TTC549 (cell line): Measurements from ENCODE around the gene HCN1.

Experiments
- FAIRE-seq: peaks from 2 replicates; lab custom pipeline; 2012; peaks lifted over from hg19 to GRCh38; lab: Jason Lieb, UNC

The HCN1 gene

GRCh38 chr5:45696206-45696836 lies at the start of gene HCN1:
HCN1 (minus strand) TSS chr5:45696380.
- no peak for FAIRE-seq

GRCh38 chr5:45741110-45741509 lies 44.9 kb upstream of the HCN1 start:
- no peak for FAIRE-seq

- FAIRE-seq = no peak
These were observed 41.0 kb upstream of the HCN1 start for GRCh38 chr5:45737153-45737552.

DNA sequence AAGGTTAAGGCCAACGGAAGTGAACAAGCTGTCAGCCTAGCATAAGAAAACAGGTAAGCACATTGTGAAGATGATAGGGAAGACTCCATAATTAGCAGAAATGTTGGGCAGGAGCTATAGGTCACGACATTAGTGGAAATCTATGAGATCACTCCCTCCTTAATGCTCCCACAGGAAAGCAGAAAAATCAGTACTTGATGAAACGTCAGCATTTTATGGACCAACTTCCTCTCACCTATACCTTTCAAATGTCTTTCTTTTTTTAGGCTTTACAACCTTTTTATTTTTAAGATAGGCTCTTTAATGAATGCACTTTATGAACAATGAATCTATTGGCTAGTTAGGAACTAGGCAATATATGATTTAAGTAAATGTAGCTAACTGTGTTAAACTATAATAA lies 29.4 kb upstream of the HCN1 start:
- no peak for FAIRE-seq

DNA sequence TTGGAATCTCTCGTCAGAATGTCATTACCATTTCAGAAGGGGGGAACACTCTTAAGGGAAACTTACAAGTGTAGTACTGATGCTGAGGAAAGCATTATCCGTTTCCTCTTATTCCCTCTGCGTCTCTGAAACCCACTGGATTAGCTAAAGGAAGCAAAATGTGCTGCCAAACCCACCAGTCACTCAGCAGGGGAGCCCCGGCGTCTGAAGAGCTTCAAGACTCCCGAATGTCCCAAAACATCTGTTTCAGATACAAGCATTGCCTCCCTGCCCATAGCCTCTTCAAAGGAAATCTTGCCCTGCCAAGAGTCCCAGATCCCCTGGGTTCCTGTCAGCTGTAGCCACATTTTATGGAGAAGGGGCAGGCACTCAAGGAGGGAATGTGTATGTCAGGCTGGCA lies 1.0 kb upstream of the HCN1 start:
- FAIRE-seq = no peak

- no peak for FAIRE-seq
These were observed 400 bp downstream of the HCN1 start for GRCh38 chr5:45695804-45696156.

GRCh38 chr5:45694971-45695803 lies 993 bp downstream of the HCN1 start:
- FAIRE-seq = no peak

DNA sequence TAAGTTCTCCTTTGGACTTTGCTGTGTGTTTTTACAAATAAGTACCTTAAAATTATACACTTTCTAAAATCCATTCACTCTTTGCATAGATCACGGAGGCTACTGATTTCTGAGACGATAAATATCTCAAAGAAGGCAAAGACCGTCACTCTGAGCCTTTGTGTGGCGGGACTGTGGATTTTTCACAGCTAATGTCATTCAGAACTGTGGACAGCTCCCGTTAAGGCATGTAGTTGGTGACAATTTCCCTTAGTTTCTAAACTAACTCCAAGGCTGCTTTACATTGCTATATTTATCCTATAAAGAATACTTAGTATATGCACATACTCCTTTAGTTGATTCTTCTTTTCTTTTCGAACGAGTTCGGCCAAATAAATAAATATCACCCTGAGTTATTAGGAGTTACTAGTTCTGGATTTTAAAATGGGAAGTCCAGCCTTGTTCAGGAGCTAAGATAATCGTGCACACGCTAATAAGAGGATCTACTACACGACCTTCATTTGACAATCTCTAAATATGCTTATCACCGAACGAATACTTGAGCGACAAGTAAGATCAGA lies 1.8 kb downstream of the HCN1 start:
- no peak for FAIRE-seq

DNA sequence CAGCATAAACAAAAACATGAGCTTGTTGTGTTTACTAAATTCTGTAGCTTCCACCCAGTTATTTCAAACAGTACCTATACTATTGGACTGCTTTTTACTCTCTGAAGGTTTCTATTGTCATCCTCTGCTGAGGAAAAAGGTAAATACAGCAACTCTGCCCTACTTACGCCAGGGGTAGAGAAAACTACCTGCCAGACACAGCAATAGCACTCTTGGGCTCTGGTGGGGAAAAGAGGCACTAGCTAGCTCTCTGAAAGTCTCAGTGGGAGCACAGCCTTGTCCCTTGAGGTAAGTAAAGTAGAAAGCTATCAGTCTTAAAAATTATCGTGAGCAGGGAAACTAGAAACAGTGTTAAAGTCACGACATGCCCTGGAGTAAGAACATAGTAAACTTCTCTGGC lies 3.7 kb downstream of the HCN1 start:
- no peak for FAIRE-seq

DNA sequence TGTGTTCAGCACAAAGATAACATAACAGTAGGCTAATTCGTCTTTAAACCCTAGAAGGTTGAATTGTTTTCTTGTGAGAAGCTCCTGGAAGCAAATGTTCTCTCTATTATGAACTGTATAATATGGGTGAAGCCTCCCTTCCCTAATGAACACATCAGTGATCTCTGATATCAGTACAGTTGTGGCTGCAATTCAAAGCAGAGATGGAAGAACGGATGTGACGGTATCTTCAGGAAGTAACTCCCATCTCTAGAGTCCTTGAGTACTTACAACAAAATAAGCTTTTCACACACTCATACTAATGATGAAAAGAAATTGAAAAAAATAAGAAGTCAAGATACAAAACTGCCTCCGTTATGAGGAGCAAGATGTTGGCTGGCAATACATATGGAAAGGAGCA lies 4.5 kb downstream of the HCN1 start:
- no peak for FAIRE-seq

GRCh38 chr5:45687701-45688100 lies 8.5 kb downstream of the HCN1 start:
- no peak for FAIRE-seq

DNA sequence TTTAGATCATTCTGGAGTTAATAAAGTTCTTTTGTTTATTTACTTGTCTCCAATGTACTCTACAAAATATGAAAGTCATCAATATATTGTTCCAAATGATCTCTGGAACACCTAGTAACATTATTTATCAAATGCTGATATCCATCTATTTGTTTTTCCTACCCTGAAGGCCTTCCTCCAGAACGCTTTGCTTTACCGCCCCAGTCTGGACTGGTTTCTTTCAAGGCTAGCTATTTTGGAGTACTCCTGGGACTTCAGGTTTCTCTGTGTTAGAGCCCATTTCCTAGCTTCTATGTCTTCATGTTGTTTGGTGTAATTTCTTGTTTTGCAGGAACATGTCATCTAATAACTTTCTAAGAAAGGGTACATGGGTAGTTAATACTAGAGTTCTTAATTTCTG lies 9.6 kb downstream of the HCN1 start:
- no peak for FAIRE-seq

DNA sequence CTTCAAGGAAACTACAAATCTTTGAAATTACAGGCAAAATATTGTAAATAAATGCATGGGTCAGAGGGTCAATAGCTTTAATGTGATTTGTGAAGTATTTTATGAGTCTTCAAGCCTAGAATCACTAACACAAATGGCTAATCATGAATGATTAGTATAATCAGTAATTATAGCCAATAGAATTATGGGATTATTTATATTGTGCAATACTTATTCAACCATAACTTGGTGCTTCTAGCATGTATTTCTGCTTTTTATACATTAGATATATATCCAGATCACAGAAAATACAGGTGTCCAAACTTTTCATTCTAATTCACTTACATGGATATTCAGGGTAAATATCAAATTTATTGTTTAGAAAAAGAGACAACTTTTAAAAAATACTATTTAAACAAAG lies 12.1 kb downstream of the HCN1 start:
- FAIRE-seq = no peak

DNA sequence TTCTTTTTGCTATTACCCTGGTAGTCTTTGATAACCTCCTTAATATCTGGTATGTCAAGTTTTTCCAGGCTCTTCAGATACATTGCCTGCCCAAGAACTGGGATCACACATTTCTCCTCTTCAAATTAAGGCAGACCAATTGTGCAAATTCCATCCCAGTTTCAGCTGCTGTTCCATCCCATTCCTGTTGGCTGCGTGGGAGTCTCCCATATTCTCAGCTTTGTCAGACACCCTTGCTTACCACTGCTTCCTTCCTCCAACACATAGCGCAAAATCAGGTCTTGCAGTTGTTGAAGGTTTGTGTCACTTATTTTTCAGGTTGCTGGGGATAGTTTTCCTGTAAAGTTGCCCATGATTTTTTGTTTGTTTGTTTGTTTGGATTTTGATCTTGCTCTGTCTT lies 15.2 kb downstream of the HCN1 start:
- no peak for FAIRE-seq

GRCh38 chr5:45677524-45677923 lies 18.7 kb downstream of the HCN1 start:
- no peak for FAIRE-seq

DNA sequence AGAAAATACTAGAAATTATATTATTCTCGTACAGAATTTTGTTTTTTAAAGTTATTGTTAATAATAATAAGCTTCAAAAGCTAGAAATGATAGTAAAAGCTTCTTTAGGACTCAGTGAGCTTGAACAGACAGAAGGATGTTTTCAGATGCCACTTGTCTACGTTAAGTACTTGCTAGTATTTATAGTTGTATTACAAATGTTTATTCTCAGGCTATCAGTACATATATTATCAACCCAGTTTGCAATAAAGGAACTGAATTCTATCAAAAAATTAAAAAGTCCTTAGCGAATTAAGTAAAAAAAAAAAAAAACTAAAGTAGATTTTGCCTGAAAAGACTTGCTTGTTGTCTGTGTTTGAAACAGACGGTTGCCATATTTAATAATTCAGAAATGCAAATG lies 23.9 kb downstream of the HCN1 start:
- no peak for FAIRE-seq

GRCh38 chr5:45648744-45649143 lies 47.4 kb downstream of the HCN1 start:
- no peak for FAIRE-seq

- no peak for FAIRE-seq
These were observed 53.1 kb downstream of the HCN1 start for GRCh38 chr5:45643056-45643455.

DNA sequence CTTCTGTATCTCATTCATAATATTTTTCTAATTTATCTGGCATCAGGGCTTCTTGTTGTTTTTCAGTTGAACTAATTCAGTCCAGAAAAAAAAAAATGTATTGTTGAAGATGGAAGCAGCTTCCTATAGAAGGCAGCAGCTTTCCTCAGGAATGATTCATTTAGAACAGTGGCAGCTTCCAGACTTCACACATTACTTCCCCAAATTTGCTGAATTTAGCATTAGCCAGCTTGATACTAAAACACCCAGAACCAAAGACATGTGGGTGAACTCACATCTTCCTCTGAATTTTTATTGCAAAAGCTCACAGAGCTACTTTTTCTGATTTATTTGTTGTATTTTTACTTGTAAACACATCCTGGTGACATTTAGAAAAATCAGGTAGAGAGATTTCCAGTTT lies 53.8 kb downstream of the HCN1 start:
- no peak for FAIRE-seq

DNA sequence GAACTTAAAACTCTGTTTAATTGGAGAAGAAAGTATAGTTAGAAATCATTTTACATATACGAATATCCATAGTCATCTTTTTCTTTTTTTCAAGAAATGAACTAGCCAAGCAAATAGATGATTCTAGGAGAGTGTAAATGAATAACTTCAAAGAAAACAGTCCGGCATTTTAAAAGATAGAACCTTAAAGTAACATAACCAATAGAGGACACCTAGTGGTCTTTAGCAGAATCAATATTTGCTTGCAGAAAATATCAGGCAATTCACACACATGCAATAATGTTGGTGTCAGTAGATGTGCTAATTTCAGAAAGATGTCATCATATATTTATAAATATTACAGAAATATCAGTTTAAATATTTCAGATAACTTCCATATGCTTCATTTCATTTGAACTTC lies 57.1 kb downstream of the HCN1 start:
- FAIRE-seq = peak; percentile 17

DNA sequence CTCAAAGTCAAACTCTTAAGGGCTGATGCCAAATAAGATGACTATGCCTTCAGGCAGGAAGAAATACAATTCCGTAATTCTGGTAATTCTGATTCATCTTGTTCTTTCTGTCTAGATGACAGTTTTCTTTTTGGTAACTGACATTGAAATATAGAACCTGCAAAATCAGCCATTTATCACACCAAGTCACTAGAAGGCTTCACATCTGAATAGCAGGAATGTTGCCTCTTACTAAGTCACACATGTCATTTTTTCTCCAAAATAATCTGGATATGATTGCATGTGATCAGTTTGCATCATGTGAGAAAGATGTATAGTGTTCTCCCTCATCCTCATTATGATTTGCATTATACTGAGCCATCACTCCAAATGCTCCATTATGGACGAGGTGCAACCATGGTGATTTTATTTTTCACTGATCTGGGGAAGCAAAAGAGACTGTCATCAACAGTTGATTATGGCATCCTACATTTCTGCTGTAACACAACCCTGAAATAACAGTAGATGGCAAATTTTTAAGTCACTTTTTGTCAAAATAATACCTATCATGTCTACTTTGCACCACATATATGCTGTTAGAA lies 69.0 kb downstream of the HCN1 start:
- FAIRE-seq = no peak

DNA sequence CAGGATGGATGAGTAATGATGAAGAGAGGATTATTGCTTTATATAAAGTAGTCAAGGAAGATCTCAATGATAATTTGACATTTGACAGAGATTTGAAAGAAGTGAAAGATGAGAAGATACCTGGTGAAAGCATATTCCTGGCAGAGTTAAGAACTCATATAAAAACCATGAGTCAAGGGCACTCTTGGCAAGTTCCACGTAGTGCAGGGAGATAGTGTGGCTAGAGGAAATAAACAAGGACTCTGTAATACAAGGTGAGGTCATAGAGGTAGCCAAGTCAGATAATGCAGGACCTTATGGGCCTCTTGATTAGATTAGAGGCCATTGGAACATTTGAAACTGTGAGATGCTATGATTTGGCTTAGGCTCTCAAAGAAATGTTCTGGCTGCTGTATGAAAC lies 72.3 kb downstream of the HCN1 start:
- FAIRE-seq = no peak

DNA sequence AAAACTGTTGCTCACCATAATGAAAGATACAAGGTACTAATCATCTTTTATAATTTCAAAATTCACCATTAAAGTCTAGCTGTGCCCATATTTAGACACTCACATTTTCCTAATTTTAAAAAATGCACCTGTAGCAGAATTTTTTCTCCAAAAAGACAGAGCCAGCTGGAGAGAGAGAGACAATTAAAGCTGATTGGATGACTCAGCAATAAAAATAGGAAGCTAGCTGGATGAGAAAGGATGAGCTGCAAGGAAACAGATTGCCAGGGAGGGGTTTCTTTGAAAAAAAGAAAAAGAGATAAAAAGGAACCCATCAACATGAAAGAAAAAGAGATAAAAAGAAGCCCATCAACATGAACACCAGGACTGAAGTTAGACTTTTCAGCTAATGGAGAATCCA lies 73.8 kb downstream of the HCN1 start:
- no peak for FAIRE-seq
